GM18907 (cell line): ENCODE results near the gene ZNF761.
A peak's percentile ranks its signal among the peaks of the same experiment; 100 is the strongest.
"Not testable (repeated sequence)": the region's sequence is repeated elsewhere in the genome, so short reads cannot be mapped to it uniquely, and the experiment has no call there.

ENCODE experiments used
- ATAC-seq: cut with Tn5 transposase; IDR thresholded peaks from one replicate; pipeline ENCODE4 v1.9.1; 2021; ENCODE audit warnings: mild to moderate bottlenecking, moderate library complexity; ENCODE audit not compliant: unreplicated experiment

The ZNF761 gene

DNA sequence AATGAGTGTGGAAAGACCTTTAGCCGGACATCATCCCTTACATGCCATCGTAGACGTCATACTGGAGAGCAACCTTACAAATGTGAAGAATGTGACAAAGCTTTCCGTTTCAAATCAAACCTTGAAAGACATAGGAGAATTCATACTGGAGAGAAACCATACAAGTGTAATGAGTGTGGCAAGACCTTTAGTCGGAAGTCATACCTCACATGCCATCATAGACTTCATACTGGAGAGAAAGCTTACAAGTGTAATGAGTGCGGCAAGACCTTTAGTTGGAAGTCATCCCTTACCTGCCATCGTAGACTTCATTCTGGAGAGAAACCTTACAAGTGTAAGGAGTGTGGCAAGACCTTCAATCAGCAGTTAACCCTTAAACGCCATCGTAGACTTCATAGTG, 24.0 kb downstream of the ZNF761 start:
- ATAC-seq = no peak

DNA sequence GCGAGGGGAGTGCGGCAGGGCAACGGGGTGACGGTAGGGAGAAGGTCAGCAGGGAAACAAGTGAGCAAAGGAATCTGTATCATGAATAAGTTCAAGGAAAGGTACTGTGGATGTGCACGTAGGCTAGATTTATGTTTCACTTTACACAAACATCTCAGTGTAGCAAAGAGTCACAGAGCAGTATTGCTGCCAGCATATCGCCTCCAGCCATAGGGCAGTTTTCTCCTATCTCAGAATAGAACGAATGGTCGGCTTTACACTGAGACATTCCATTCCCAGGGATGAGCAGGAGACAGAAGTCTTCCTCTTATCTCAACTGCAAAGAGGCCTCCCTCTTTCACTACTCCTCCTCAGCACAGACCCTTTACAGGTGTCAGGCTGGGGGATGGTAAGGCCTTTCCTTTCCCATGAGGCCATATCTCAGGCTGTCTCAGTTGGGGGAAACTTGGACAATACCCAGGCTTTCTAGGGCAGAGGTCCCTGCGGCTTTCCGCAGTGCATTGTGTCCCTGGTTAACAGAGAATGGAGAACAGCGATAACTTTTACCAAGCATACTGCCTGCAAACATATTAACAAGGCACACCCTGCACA, 28.4 kb downstream of the ZNF761 start:
- ATAC-seq = not testable (repeated sequence)

DNA sequence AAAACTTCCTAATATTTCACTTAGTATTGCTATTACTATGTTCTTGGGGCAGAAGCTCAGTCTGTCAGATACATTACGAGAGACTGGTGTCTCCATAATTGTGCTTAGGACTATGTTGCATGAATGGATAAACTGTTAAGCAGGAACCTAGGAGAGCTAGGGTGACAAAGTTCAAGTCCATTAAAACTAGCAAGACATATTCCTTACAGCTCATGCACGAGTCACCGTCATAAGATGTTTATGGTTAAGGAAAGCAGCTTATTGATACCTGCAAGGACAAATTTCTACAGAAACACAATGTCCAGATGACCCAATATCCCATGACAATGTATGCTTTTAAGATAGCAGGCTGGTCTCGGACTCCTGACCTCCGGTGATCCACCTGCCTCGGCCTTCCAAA, 30.1 kb downstream of the ZNF761 start:
- no peak for ATAC-seq

DNA sequence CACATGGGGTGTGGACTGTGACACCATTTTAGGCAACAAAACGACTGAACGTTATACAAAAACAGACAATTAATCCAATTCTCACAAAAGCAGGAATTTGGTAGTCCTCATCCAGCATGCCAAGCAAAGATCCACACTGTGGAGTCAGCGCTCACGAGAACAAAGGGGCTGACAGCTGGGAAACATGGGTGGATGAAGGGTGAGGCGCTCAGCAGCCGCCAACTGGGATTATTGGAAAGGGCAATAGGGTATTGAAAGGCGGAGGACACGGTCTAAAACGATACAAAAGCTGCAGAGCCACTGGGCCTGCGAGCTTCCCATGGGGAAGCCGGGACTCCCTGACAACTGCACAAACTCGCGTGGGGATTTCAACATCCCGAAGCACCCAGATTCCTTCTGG, 31.1 kb downstream of the ZNF761 start:
- ATAC-seq = no peak

DNA sequence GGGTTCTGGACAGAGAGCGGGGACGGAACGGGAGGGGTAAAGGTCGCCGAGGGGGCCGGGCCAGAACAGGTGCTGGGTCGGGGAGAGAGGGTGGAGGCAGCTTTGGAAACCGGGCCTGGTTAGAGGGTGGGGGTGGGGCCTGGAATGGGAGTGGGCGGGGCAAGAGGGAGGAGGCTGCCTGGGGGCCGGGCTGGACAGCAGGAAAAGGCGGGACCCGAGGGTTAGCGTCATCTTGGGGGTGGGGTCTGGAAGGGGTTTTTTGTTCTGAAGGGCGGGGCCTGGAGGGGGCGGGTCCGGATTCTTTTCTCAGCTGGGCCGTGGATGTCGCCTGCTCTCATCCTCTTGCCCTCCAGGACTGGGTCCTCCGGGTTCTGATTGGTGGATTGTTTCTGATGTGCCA, 31.5 kb downstream of the ZNF761 start:
- ATAC-seq = no peak

DNA sequence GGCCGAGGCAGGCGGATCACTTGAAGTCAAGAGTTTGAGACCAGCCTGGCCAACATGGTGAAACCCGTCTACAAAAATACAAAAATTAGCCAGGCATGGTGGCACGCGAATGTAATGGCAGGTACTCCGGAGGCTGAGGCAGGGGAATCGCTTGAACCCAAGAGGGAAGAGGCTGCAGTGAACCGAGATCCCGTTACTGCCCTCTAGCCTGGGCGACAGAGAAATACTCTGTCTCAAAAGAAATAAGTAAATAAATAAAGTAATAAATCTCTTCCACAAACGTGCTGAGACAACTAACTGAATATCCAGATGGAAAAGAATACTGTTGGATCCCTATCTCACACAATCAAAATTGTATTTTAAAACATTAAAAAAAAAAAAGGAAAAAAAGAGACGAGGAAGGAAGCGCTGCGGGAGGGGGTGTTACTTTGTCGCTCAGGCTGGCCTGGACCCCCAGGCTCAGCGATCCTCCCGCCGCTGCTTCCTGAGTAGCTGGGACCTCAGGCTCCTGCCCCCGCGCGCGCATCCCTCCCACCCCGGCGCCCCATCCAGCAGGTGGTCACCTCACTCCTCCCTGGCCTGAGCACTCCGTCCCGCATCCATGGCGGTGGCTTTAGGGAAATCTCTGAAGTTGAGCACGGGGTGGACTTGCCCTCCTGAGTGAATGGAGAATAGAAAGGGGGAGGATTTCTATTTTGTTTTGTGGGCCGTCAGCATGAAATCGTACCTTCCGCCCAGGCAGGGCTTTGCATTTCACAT, 35.1 kb downstream of the ZNF761 start:
- ATAC-seq = peak; percentile 28

DNA sequence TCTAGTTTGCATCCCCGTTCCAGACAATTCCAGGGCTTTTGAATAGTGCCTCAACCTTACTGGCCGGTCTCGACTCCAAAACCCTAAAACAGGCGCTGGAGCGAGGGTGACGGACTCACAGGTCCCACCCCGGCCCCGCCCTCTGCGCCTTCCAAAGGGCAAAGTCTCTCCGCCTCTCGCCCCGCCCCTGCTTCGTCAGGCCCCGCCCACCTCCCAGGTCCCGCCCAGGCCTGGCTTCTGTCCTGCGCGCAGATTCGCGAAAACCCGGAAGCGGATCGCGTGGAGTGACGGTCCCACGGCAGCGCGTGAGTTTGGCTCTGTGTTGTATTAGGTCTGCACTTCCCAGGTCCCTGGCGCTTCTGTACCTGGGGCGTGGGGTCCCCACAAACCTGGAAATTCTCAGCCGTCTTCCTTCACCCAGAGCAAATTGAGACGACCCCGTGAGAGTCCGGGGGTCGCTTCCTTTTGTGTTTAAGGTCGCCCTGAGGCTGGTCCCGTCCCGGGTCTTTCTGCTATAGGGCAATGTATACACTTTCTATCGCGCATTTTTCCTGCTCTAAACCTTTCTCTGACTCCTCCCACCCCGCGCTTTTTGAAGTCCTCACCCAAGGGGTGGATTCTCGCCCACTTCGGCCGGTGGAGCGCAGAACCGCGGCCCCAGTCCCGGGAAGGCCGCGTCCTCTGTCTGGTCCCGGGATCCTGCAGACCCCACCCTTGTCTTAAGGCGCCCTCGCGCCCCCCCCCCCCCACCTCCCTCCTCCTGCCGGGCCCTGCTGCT, 35.9 kb downstream of the ZNF761 start, which contains the start of gene ZNF813:
TSS of gene ZNF813 (plus strand) at position 249 of the 778 bp plus-strand sequence. CDS start 16,090 bp downstream, outside the sequence.
- peak; percentile 88 for ATAC-seq

DNA sequence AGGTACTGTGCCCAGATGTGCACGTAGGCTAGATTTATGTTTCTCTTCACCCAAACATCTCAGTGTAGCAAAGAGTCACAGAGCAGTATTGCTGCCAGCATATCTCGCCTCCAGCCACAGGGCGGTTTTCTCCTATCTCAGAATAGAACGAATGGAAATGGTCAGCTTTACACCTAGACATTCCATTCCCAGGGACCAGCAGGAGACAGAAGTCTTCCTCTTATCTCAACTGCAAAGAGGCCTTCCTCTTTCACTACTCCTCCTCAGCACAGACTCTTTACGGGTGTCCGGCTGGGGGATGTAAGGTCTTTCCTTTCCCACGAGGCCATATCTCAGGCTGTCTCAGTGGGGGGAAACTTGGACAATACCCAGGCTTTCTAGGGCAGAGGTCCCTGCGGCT, 36.8 kb downstream of the ZNF761 start:
- not testable (repeated sequence) for ATAC-seq

DNA sequence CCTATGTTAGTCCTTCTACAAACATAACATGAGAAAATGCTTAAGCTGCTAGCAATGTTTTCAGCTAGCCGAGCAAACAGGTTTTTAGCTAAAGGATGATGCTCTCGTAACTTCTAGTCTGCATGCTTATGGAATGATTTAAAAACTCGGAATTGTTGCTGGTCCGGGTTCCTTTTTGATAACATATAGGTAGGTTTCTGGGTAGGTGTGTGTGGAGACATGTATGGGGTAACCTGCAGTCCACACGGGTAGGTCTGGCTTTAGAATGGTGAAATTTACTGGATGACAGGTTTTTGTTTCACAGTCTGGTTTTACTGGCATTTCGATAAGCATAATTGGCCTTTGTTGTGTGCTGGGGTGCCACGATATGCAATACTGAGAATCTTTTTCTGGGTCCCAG, 40.1 kb downstream of the ZNF761 start:
- ATAC-seq = no peak

DNA sequence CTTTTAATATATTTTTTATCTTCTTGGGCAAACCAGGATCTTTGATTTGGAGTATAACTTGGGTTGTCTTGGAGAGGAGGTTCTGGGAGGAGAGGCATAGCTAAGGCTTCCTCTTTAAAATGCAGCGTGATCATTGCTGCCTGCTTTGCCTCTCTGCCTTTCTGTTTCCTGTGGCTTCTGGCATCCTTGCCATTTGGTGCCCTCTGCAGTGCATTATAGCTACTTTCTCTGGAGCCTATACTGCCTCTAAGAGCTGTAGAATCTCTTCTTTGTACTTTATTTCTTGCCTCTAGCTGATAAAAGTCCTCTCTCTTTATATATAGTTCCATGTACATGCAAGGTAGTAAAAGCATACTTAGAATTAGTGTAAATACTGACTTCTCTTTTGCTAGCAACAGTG, 43.0 kb downstream of the ZNF761 start:
- ATAC-seq = not testable (repeated sequence)

DNA sequence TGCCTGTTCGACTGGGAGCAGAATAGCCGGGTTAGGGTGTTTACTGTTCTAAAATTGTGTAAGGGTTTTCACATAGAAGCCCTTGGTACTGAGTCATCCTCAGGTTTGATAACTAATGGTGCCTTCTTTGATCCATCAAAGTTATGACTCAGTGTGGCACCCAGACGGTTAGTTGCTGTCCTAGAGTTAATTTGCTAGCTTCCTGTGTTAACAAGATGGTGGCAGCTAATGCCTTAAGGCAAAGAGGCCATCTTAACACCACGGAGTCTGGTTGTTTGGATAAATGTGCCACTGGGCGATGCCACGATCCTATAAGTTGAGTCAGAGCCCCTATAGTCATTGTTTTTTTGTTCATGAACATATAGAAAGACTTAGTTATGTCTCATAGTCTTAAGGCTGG, 43.7 kb downstream of the ZNF761 start:
- ATAC-seq = not testable (repeated sequence)

DNA sequence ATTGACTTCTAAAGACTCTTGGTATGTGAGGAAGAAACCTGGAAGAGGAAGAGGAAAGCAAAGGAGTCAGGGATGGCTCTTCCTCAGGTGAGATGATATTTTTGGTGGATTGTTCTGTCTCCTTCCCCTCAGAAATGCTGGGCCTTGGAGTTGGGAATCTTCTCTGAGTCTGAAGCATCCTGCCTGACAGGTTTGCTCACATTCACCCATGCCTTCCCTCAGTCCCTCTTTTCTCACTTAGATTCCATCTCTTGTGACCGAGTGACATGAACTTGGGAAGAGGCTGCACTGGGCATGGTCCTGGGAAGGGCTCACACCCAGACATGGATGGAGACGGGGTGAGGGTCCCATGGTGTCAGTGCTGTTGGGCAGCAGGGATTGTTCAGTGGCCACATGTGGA, 52.0 kb downstream of the ZNF761 start:
- not testable (repeated sequence) for ATAC-seq

DNA sequence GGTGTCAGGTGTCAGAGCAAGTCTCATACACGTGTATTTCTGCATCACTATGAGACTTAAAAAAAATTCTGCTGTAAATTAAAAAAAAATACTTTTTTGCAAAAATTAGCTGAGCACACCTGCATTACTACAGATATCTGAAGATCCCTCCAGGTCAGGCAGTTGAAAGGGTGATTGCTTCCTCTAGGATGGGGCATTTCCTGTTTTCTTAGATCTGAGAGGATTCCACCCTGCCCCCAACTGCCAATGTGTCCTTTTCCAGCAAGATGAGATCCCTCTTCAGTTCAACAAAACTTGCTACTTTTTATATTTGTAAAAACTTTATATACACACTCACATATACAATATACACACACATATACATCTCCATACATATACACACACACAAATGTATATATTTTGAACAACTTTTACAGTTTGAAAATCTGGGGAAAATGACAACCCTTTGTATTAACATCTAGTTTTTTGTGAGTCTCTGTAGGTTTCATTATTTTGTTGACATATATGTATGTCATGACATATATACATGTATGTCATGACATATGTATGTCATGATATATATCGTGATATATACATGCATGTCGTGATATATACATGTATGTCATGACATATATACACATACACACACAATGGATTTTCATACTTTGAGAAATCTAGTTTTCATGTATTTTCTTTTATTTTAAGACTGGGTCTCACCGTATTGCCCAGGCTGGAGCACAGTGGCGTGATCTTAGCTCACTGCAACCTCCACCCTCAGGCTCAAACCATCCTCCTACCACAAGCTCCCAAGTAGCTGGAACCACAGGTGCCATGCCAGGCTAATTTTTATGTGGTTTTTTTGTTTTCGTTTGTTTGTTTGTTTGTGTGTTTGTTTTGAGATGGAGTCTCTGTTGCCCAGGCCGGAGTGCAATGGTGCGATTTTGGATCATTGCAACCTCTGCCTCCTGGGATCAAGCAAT, 53.5 kb downstream of the ZNF761 start:
- no peak for ATAC-seq

DNA sequence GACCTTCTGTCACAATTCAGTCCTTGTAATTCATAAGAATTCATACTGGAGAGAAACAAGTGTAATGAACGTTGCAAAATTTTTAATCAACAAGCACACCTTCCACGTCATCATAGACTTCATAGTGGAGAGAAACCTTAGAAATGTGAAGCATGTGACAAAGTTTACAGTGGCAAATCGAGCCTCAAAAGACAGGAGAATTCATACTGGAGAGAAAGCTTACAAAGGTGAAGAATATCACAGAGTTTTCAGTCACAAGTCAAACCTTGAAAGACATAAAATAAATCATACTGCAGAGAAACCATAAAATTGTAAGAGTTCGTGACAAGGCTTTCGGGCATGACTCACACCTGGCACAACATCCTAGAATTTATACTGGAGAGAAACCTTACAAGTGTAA, 60.4 kb downstream of the ZNF761 start:
- no peak for ATAC-seq

DNA sequence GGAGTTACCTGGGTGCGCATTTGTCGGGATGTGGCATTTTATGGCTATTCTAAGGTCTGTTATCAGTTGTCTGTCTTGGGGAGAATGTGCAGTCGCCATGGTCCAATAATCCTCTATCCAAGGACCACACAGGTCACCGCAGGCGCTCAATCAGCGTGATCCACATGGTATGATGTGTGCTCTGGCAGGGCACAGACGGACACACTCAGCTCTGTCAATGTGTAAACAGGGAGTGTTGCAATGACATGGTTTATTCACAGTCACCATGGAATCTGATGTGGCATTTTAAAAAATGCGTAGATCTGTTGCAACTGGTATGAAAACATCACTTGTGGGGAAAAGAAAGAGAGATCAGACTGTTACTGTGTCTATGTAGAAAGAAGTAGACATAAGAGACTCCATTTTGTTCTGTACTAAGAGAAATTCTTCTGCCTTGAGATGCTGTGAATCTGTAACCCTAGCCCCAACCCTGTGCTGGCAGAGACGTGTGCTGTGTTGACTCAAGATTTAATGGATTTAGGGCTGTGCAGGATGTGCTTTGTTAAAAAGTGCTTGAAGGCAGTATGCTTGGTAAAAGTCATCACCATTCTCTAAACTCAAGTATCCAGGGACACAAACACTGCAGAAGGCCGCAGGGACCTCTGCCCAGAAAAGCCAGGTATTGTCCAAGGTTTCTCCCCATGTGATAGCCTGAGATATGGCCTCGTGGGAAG, 65.7 kb downstream of the ZNF761 start:
- ATAC-seq = not testable (repeated sequence)

DNA sequence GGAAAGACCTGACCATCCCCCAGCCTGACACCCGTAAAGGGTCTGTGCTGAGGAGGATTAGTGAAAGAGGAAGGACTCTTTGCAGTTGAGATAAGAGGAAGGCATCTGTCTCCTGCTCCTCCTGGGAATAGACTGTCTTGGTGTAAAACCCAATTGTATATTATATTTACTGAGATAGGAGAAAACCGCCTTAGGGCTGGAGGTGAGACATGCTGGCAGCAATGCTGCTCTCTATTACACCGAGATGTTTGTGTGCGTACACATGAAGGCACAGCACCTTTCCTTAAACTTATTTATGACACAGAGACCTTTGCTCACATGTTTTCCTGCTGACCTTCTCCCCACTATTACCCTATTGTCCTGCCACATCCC, 66.2 kb downstream of the ZNF761 start:
- ATAC-seq = not testable (repeated sequence)

DNA sequence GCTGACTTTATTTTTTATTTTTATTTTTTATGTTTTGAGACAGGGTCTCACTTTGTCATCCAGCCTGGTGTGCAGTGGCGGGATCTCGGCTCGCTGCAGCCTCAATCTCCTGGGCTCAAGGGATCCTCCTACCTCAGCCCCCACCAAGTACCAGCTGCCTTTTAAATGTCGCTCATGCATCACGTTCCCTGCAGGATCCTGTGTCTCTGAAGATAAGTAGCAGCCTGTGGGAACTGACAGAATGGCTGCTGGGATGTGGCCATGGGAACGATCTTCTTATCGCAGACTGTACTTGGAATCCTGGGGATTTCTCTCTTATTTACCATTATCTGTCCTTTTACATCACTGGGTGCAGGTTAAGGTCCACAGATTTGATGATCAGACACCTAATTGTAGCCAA, 71.4 kb downstream of the ZNF761 start:
- ATAC-seq = not testable (repeated sequence)

DNA sequence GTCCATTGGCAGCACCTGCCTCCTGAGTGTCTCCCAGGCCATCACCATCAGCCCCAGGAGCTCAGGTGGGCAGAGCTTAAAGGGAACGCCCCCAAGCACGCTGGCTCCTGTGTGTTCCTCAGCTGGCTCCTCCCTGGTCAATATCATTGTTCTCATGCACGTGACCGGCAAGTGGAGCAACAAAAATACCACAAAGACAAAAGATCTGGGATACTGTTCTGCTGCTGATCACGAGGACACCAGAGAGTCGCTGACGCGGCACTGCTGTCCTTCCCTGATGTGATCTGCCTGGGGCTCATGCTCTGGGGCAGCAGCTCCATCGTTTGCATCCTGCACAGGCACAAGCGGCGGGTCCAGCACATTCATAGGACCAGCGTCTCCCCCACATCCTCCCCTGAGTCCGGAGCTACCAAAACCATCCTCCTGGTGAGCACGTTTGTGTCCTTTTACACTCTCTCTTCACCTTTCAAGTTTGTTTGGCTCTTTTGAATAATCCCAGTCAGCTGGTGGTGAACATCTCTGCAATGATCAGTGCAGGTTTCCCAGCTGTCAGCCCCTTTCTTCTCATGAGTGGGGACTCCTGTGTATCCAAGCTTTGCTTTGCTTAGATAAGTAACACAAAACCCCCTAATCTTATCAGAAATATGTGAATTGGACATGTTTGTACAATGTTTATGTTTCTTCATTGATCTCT, 72.0 kb downstream of the ZNF761 start:
- not testable (repeated sequence) for ATAC-seq

DNA sequence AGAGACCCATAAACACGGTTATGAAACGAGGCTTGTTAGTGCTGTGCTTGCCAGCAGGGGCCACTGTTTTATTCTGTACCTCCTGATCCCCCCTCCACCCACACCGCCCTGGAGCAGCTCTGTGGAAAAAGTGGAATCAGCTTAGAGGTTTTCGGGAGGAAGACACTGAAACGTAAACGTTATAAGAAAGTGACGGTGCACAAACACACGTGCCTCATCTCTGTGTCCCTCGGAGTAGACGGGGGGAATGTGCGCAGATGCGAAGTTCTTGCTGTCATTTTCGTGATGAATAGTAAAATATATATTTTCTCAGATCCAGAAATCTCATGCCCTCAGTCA, 72.5 kb downstream of the ZNF761 start:
- ATAC-seq = not testable (repeated sequence)

DNA sequence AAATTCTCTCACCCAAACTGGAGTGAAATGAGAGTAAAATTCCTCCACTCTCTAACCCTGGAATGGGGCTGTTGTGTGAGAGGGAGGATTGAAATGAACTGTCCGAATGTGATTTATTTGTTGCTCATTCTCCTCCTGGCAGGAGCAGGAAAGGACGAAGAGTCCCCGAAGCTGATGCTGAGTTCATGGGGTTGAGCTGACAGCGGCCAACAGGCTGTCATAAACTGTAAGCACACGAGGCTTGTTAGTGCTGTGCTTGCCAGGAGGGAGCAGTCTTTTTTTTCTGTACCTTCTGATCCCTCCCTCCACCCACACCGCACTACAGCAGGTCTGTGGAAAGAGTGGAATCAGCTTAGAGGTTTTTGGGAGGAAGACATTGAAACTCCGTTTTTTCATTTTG, 73.1 kb downstream of the ZNF761 start:
- no peak for ATAC-seq
